MV-4-11 (cell line): Measurements from ENCODE around the gene POM121C.
A peak's percentile ranks its signal among the peaks of the same experiment; 100 is the strongest.
"Not testable (repeated sequence)": the region's sequence is repeated elsewhere in the genome, so short reads cannot be mapped to it uniquely, and the experiment has no call there.

Source experiments
- DNase-seq: peaks from one replicate; lab custom pipeline; 2025; lab: John Stamatoyannopoulos, UW

The POM121C gene

DNA sequence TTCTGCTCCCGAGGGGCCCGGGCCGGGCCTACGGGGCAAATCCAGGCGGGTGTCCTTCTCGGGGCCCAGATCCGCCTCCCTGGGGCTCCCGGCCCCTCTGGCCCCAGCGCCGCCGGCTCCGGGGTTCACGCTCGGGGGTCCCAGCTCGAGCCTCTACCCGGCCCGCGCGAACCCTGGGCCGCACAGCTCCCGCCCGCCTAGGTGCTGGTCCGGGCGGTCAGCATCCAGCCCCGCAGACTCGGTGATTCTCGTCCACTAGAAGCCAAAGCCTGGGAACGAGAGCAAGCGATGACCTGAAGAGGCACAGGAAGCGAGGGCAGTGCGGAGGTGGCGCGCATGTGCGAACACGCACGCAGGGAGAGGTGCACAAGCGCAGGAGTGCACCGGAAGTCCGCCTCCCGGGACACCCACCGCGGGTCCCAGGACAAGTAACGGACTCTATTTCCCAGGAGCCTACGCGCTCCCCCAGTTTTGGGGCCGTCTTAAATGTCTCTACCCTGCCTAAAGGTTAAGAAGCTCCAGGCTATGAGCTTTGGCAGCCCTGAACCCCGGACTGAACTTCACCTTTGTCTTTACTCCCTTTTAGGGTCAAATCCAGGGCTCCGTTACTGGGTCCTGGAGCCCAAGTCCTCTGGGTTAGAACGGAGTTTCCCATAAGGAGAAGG, at the start of gene POM121C:
POM121C (minus strand) TSS at position 321 of the 665 bp plus-strand sequence. CDS start 44,803 bp downstream, outside the sequence.
- peak; percentile 92 for DNase-seq

- DNase-seq, result peak; percentile 93
Observed at GRCh38 chr7:75534727-75535307, 48.7 kb upstream of the POM121C start.

DNA sequence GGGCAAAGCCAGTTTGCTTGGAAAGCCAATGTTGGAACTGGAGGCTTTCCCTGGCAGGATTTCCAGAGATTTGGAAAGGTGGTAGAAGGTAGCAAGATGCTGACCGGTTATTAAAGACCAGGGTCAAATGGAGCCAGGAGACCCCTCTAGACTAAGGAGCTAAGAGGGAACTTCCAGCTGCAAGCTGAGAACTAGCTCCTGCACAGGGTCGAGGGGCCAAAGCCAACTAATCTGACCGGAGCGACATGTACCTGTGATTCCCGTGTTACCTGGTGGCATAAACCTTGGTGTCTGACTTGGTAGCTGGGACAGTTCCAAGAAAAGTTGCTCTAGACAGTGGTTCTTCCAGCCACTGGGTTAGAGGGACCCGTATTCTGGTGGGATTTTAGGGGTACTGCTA, 47.8 kb upstream of the POM121C start:
- no peak for DNase-seq

GRCh38 chr7:75532639-75533038, 46.5 kb upstream of the POM121C start:
- no peak for DNase-seq

DNA sequence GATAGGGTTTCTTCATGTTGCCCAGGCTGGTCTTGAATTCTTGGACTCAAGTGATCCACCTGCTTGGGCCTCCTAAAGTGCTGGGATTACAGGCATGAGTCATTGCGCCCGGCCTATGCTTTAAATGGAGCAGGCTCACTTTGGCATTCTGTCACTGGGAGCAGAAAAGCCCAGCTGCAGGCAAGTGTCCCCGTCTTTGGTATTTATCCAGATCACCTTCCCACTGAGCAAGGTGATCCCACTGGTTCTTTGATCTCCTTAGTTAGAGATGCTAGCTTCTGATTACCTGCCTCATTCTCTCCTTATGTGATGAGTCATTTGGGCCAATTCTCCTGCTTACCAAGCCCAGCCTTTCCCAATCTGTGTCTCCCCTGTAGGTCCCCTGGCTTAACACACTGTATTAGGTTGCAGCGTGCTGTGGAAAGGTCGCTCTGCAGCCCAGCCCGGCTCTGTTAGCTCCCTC, 45.3 kb upstream of the POM121C start:
- DNase-seq, result no peak

DNA sequence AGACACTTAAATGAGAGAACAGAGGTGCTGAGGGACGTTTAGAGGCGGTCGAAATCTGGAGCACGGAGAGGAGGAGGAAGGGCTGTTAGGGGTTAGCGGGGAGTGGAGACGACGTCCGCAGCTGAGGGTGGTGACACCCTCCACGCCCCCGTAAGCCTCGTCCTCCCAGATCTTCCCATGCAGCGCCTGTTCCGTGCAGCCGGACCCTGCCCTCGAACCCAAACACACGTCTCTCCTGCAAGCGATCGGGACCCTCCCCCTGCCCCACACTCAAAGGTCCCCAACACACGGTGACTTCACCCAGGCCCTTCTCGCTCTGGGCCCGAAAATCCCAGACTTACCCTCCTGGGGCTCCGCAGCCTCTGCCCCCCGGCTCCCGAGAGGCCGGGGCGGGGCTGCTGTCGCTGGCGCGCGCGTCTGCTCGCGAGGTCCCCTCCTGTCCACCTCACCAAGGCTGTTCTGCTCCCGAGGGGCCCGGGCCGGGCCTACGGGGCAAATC, 41.2 kb upstream of the POM121C start:
- not testable (repeated sequence) for DNase-seq

- DNase-seq, result not testable (repeated sequence)
Observed at GRCh38 chr7:75521727-75522126, 35.6 kb upstream of the POM121C start.

DNA sequence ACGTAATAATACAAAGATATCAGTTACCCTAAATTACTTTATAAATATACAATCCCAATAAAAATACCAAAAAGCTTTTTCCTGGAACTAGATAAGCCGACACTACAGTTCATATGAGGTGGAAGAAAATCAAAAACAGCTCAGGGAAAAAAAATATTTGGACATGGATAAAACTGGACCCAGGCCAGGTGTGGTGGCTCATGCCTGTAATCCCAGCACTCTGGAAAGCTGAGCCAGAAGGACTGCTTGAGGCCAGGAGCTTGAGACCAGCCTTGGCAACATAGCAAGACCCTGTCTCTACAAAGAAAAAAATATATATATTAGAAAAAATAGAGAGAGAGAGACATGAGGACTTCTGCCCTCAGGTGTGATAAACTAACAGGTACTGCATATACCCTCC, 32.7 kb upstream of the POM121C start:
- DNase-seq, result not testable (repeated sequence)

DNA sequence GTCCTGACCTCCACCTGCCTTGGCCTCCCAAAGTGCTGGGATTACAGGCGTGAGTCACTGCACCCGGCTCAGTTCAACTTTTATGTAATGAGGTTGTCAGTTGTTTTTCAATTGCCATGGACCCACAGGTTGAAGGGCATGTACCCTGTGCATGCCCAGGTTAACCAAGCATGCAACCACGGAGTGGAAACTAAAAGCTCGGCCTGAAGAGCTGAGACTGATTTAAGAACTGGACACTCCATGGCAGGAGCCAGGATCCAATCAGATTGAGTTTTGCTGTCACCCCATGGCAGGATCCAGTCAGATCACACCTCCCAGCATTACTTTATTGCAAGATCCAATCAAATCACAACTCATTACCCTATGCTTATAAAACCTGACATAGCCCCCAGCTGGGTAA, 22.9 kb upstream of the POM121C start:
- DNase-seq, result not testable (repeated sequence)

GRCh38 chr7:75492020-75492419, 5.9 kb upstream of the POM121C start, which contains the start of gene SPDYE5:
Gene SPDYE5, plus strand, starts transcription at chr7:75492320. Its CDS starts 1,728 bp downstream, at chr7:75494048.
- not testable (repeated sequence) for DNase-seq

GRCh38 chr7:75485355-75485978, 632 bp downstream of the POM121C start:
- DNase-seq, result not testable (repeated sequence)

GRCh38 chr7:75480313-75480712, 5.8 kb downstream of the POM121C start:
- not testable (repeated sequence) for DNase-seq

GRCh38 chr7:75477457-75477856, 8.6 kb downstream of the POM121C start:
- not testable (repeated sequence) for DNase-seq

GRCh38 chr7:75470166-75470565, 15.9 kb downstream of the POM121C start:
- not testable (repeated sequence) for DNase-seq

GRCh38 chr7:75460541-75460940, 25.6 kb downstream of the POM121C start:
- DNase-seq, result not testable (repeated sequence)

GRCh38 chr7:75458034-75458433, 28.1 kb downstream of the POM121C start:
- DNase-seq, result not testable (repeated sequence)

DNA sequence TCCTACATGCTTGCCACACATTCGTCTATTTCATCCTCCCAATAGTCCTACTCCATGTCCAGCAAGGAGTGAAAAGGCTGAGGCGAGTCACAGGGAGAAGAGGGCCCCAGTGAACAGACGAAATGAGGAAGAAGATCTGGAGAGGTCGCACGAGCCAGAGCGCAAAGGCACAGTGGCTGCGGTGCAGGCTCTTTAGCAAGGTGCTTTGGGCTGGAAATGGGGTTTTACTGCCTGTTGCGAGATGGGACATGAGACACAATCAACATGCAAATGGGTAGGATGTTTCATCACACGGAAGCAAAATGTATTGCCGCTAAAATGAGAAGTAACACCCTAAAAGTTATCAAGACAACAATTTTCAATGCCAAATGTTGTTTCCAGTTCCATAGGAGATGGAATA, 29.7 kb downstream of the POM121C start:
- DNase-seq, result peak; percentile 85

DNA sequence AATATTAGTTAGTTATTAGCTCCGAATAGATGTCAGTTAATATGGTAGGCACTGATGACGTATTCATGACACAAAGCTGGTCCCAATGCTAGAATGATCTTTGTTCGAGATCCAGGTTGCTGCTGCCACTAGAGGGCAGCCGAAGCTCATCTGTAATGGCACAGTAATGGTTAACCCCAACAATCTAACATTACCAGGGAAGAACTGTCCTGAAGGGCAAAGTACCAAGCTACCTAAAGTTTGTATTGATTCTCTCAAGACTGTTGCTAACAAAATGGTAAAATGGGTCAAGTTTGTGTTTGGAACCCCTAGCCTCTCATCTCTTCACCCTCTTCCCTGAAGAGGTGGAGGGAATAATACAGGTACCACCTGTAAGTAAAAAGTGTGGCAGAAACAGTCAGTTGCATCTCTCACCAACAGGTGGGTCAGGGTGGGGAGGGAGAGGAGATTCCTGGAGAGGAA, 33.6 kb downstream of the POM121C start:
- DNase-seq, result not testable (repeated sequence)

GRCh38 chr7:75449946-75450345, 36.2 kb downstream of the POM121C start:
- not testable (repeated sequence) for DNase-seq

GRCh38 chr7:75442465-75443111, 43.5 kb downstream of the POM121C start:
- DNase-seq, result not testable (repeated sequence)

- DNase-seq, result not testable (repeated sequence)
Observed at GRCh38 chr7:75442101-75442464, 44.0 kb downstream of the POM121C start.

DNA sequence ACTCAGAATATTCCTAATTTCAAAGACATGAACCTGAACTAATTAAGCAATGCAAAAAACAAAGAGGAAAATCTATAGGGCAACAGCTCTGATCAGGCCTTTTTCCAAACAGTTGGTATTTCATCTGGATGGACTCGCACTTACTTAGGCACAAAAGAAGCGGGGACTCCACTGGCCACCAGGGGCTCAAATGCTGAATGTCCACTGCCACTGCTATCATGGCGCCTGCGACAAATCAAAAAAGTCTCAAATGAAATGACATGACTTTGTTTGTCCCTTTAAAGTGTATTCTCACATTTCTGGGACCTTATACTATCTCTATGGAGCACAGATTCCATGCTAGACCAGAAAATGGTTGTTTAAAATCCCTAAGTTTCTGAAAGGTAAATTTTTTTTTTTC, 47.1 kb downstream of the POM121C start:
- DNase-seq, result not testable (repeated sequence)
